HG03039 (cell line): ENCODE results near the gene CTNNA2.
"Not testable (repeated sequence)": the region's sequence is repeated elsewhere in the genome, so short reads cannot be mapped to it uniquely, and the experiment has no call there.

Source experiments
- ATAC-seq: cut with Tn5 transposase; IDR thresholded peaks from one replicate; pipeline ENCODE4 v1.9.1; 2021; ENCODE audit warnings: mild to moderate bottlenecking, moderate library complexity; ENCODE audit not compliant: unreplicated experiment

CTNNA2 gene

GRCh38 chr2:80068038-80068731 is 555.3 kb downstream of the CTNNA2 start:
- ATAC-seq: no peak

- no peak for ATAC-seq
Observed at GRCh38 chr2:80070587-80070986, 557.7 kb downstream of the CTNNA2 start.

DNA sequence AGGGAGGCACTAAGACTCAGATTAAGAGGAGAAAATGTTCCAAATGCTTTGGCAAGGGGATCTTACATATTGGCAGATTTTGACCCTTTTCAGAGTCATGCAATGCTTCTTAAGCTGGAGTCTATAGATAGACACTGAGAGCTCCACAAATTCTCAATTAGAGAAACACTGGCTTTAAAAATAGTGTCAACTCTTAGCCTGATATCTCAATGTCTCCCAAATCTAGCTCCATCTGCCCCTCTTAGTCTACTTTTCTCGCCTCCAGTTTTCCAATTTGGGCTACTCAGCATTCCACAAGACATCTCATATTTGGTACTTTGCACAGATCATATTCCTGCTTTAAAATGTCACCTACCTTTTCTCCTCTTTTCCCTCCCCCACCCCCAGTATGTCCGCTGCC is 559.1 kb downstream of the CTNNA2 start:
- ATAC-seq: no peak

DNA sequence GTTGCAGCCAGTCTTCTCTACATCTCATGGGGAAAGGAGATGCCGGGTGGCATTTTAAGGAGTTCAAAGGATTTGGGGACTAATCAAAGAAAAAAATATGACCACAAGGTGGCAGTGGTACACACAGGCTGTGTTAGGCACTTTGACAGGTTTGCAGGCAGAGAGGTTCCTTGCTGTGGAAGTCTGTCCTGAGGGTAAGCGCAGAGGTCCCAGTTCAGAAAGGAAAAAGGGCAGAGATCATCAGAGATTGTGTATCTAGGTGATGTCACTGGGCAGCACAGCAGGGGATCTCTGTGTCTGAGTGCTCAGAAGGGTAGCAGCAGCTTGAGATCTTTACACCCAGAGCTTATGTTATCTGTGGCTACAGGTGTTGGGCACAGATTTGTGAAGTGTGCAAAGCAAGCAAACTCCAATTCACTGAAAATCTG is 560.3 kb downstream of the CTNNA2 start:
- no peak for ATAC-seq

DNA sequence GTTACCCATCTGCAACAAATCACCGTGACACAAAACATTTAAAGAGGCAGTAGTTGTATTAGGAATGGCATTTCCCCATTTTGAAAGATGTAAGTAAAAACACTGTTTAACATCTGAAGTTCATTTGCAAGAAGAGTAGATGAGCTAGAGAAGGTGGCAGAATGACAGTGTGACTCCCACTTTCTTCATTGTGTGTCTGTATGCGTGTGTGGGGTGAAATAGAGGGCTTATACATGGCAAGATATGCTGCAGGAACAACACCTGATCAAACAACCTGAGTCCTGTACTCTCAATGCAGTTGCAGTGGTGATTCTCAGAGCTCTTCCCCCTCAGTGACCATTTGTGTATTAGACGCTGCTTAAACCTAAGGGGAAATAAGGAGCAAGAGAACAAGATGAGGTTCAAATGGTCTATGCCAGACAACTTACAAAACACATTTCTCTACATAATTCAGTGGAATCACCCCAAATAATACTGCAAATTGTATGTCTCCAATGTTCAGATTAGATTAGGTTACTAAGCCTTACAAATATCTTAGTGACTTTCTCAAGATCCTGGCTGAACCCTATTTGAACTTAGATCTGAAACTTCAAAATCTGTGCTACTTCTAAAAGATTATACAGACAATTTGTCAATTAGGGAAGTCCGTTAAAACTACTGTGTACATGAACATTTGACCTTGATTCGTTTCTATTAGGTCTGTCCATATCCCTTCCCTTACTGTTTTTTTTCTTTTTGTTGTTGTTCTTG is 561.6 kb downstream of the CTNNA2 start:
- ATAC-seq: no peak

DNA sequence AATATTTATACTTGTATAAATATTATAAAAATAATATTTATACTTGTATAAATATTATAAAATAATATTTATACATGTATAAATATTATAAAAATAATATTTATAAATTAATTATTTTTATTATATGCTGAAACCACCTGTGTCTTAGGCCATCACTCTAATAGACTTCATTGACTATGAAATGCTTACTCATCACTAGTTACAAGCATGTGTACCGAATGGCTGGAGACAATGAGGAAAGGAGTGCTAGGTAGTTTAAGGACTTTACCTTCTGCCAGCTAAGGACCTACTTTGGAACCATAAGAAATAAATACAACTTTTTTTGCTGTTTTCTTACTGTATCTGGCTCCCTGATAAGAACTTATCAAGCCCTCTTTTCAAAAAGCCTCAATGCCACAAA is 562.9 kb downstream of the CTNNA2 start:
- ATAC-seq: no peak

GRCh38 chr2:80078290-80079036 is 565.6 kb downstream of the CTNNA2 start:
- ATAC-seq: no peak

DNA sequence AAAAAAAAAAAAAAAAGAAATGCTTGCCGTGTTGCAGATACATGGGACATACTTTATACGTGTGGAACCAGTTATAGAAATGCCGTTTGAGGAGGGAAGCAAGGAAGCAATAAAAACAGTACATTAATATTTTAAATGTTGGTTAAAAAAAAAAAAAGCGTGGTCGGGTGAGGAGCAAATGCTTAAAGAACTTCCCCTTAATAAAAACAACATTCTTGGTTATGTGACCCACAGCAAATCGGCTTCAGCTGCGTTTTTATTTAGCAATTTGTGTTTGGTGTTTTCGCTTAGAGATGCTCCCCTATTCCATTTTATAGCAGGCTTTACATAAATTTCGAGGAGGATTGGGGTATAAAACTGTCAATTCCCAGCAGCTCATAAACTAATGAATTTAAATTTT is 568.1 kb downstream of the CTNNA2 start:
- ATAC-seq: no peak

GRCh38 chr2:80086831-80087230 is 574.0 kb downstream of the CTNNA2 start:
- ATAC-seq: no peak

GRCh38 chr2:80091237-80091636 is 578.4 kb downstream of the CTNNA2 start:
- ATAC-seq: no peak

DNA sequence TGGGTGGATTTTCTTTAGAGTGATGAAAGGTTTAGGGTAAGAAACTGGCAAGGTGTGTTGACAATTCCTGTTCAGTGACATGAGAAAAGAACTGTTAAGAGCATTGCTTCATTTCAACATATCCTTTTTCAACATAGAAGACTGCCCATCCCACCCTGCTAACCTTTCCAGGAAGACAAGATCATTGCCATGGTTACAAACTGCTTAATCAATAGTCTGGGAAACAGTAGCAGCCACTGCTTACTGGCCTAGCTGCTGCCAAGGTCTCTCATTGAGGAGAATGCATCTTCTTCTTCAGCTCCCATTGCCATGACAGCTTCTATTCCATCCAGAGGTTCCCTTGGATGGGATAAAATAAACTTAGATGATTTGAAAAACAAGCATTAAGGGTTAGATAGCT is 579.6 kb downstream of the CTNNA2 start:
- ATAC-seq: no peak

- ATAC-seq: not testable (repeated sequence)
Observed at GRCh38 chr2:80098503-80098902, 585.7 kb downstream of the CTNNA2 start.

DNA sequence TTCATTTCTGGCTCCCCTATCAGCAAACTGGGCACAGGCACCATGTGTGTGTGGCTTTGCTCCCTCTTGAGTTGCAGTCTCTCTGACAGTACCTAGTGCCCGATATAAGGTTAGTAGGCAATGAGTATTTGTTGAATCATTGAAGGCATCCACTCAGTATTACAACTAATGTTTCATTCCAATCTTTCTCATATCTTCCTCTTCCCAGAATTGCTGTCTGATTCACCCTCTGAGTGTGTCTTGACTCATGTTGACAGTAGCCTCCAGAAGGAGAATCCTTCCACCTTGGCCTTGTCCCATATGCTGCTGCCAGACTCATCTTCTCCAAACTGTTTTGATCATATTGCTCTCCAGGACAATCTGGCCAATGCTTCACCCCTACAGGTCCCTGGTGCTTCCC is 589.2 kb downstream of the CTNNA2 start:
- ATAC-seq: no peak

DNA sequence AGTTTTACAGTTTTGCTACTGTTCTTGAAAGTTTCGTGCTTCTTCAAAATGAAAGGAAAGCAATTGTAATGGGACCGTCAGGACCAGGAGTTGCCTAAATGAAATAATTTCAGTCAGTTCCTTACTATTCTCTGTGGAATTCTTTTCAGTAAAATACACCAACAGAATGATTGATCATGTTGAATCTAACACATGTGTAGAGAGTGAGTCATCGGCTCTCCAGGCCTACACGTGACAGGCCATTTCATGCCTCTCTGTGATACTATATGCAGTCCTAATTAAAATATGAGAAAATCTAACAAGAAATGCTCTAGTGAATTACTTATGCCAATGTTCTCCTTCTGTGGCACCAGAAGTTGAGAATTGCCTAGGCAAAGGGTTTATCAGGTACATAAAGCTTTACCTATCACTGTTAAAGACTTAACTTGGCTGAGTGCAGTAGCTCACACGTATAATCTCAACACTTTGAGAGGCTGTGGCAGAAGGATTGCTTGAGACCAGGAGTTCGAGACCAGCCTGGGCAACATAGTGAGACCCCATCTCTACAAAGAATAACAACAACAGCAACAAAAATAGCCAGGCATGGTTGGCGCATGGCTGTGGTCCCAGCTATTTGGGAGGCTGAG is 592.3 kb downstream of the CTNNA2 start:
- ATAC-seq: no peak

DNA sequence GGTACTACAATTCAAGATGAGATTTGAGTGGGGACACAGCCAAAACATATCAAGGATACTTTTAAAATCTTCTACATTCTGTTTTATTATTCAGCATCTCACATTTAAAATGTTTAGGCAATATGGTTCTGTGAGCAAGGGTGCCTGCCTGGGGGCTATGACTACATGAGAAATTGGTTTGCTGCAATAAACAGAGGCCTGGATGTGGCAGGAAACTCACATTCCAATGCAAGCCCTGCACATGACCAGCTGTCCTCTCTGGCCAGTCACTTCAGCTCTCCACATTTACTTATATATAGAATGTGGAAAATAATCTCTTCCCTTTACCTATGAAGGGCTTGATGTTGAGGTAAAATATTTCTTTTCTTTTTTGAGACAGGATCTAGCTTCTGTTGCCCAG is 598.3 kb downstream of the CTNNA2 start:
- no peak for ATAC-seq

GRCh38 chr2:80112790-80113189 is 599.9 kb downstream of the CTNNA2 start:
- no peak for ATAC-seq

- ATAC-seq: no peak
Observed at GRCh38 chr2:80113399-80113798, 600.5 kb downstream of the CTNNA2 start.

DNA sequence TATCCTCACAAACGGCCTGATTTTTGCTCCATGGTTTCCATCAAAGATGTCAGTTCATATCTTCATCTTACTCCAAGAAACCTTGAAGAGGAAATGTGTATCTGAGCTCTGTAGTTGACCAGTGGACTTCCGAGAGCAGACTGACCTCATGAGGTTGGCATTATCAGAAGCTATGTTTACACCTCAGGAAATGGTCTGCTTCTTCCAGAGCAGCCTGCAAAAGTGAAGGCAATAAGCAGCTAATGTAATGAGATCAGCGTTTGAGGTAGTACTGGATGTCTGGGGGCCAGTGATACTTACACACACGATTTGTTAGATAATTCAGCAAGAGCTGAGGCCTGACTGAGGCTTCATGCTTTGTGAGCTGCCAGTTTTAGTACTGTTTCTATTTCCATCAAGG is 602.0 kb downstream of the CTNNA2 start:
- no peak for ATAC-seq

DNA sequence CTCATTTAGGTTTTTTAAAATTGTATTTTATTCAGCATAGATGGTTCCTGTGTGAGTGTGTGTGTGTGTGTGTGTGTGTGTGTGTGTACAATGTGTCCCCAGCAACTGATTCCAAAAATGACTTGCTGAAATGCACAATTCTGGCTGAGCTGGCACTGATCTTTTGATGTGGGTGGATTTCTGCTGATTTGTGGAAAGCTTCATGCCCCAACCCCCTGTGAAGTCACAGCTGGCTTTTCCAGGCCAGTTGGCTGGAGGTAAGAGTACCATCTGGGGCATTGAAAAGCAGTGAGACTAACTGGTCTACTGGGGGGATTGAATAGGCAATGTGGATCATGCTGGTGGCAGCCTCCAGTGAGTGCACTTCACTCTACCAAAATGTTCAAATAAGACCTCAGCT is 604.5 kb downstream of the CTNNA2 start:
- ATAC-seq: no peak

DNA sequence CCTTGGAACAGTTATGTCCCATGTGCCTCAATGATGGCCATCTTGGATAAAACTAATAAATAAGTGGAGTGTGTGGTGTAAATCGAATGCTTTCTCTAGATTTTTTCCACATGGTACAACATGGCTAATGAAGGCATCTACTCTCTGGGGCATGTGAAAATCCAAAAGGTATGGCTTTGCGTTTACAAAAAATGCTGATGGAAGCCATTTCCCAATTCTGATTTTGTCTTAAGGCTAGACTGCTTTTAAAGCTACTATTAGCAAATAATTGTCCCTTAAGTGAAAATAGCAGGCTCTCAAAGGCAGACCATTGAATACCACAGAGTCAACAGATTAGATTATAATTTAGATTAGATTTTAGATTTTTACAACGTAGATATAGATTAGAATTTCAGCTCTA is 608.0 kb downstream of the CTNNA2 start:
- no peak for ATAC-seq

DNA sequence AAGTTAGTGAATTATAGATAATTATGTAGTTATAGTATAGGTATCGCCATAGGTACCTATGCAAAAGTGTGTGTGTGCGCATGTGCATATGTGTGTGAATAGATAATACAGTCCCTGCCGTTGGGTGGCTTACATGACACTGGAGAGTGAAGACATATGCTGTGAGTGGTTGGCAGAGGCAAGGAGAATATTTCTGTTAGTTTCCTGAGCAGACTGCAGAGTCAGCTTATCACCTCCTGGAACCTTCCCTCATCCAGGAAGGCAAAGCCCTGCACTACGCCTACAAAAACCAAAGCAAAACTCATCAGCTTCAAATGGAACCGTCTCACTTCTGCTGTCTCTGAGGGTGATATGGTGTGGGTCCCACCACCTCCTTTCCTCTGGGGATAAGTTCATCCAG is 609.8 kb downstream of the CTNNA2 start:
- ATAC-seq: no peak
